ENCODE measurements around the gene CDC20.
"Not testable (repeated sequence)": the region's sequence is repeated elsewhere in the genome, so short reads cannot be mapped to it uniquely, and the experiment has no call there.

The CDC20 gene

GRCh38 chr1:43387976-43388599, 29.3 kb downstream of the CDC20 start:
- no peaks in the 10 kb centered on the region for H3K9me3 ChIP-seq (ENCODE audit: insufficient read depth, low read depth, low read length)
- H3K4me1 ChIP-seq (ENCODE audit: insufficient read depth, low read length), result peaks cover 4% of the 10 kb centered on the region; the same call in 1 of the 2 replicates
- peaks cover 50% of the 10 kb centered on the region for H3K36me3 ChIP-seq (ENCODE audit: insufficient read depth, low read length)
- no peak overlapping the region for H3K9ac ChIP-seq (ENCODE audit: low read depth, low read length)
- no peaks in the 10 kb centered on the region for H3K27me3 ChIP-seq (ENCODE audit: insufficient read depth, low read length)
- 84% methylated on average over 4 of the region's 4 CpGs for WGBS
- no peak overlapping the region for H3K4me3 ChIP-seq (ENCODE audit: low read length)
- H3K27ac ChIP-seq (ENCODE audit: low read depth, low read length), result no peak overlapping the region

- Histone ChIP-seq H3K9me3 (ENCODE audit: insufficient read depth, low read depth, low read length) (no peaks in the 10 kb centered on the region), H3K27ac (ENCODE audit: low read depth, low read length) (no peak overlapping the region), H3K9ac (ENCODE audit: low read depth, low read length) (no peak overlapping the region), H3K36me3 (ENCODE audit: insufficient read depth, low read length) (peaks cover 45% of the 10 kb centered on the region), H3K27me3 (ENCODE audit: insufficient read depth, low read length) (no peaks in the 10 kb centered on the region), H3K4me3 (ENCODE audit: low read length) (peak overlapping the region; percentile 96), H3K4me1 (ENCODE audit: insufficient read depth, low read length) (peaks cover 4% of the 10 kb centered on the region; the same call in 1 of the 2 replicates)
- 77% methylated on average over 3 of the region's 3 CpGs for WGBS
These were observed 29.8 kb downstream of the CDC20 start for GRCh38 chr1:43388613-43389012.

- Histone ChIP-seq H3K27me3 (ENCODE audit: insufficient read depth, low read length) (no peaks in the 10 kb centered on the region), H3K4me3 (ENCODE audit: low read length) (peak within 1 kb of the TSS; percentile 96), H3K9ac (ENCODE audit: low read depth, low read length) (peak within 1 kb of the TSS; percentile 80), H3K4me1 (ENCODE audit: insufficient read depth, low read length) (peaks cover 4% of the 10 kb centered on the region; the same call in 1 of the 2 replicates), H3K9me3 (ENCODE audit: insufficient read depth, low read depth, low read length) (no peaks in the 10 kb centered on the region), H3K36me3 (ENCODE audit: insufficient read depth, low read length) (peaks cover 35% of the 10 kb centered on the region), H3K27ac (ENCODE audit: low read depth, low read length) (peak within 1 kb of the TSS; percentile 75)
- WGBS, result under 1% methylated on average over 65 of the region's 65 CpGs
These were observed 30.8 kb downstream of the CDC20 start, which contains the start of the genes MED8 and SZT2 for GRCh38 chr1:43389326-43390313. Gene MED8 (minus strand): TSS chr1:43389800. CDS start chr1:43389764, 36 bp downstream. Gene SZT2 (plus strand): TSS chr1:43389899. CDS start chr1:43389969, 70 bp downstream.

- 91% methylated on average over 3 of the region's 3 CpGs for WGBS
- no peak overlapping the region for H3K27ac ChIP-seq (ENCODE audit: low read depth, low read length)
- peaks cover 11% of the 10 kb centered on the region for H3K36me3 ChIP-seq (ENCODE audit: insufficient read depth, low read length)
- no peak overlapping the region for H3K4me3 ChIP-seq (ENCODE audit: low read length)
- no peaks in the 10 kb centered on the region for H3K27me3 ChIP-seq (ENCODE audit: insufficient read depth, low read length)
- peaks cover 4% of the 10 kb centered on the region; the same call in 1 of the 2 replicates for H3K4me1 ChIP-seq (ENCODE audit: insufficient read depth, low read length)
- H3K9ac ChIP-seq (ENCODE audit: low read depth, low read length), result no peak overlapping the region
- no peaks in the 10 kb centered on the region for H3K9me3 ChIP-seq (ENCODE audit: insufficient read depth, low read depth, low read length)
These were observed 33.9 kb downstream of the CDC20 start for GRCh38 chr1:43392702-43393101.

- WGBS, result 92% methylated on average over 4 of the region's 4 CpGs
- no peak overlapping the region for H3K4me3 ChIP-seq (ENCODE audit: low read length)
- H3K4me1 ChIP-seq (ENCODE audit: insufficient read depth, low read length), result no peaks in the 10 kb centered on the region
- H3K36me3 ChIP-seq (ENCODE audit: insufficient read depth, low read length), result peaks cover 8% of the 10 kb centered on the region; the same call in 1 of the 2 replicates
- H3K9me3 ChIP-seq (ENCODE audit: insufficient read depth, low read depth, low read length), result no peaks in the 10 kb centered on the region
- H3K9ac ChIP-seq (ENCODE audit: low read depth, low read length), result no peak overlapping the region
- no peak overlapping the region for H3K27ac ChIP-seq (ENCODE audit: low read depth, low read length)
- no peaks in the 10 kb centered on the region for H3K27me3 ChIP-seq (ENCODE audit: insufficient read depth, low read length)
These were observed 36.7 kb downstream of the CDC20 start for GRCh38 chr1:43395523-43395922.

- no peak overlapping the region for H3K9ac ChIP-seq (ENCODE audit: low read depth, low read length)
- H3K9me3 ChIP-seq (ENCODE audit: insufficient read depth, low read depth, low read length), result no peaks in the 10 kb centered on the region
- H3K36me3 ChIP-seq (ENCODE audit: insufficient read depth, low read length), result peaks cover 8% of the 10 kb centered on the region; the same call in 1 of the 2 replicates
These were observed 37.3 kb downstream of the CDC20 start for GRCh38 chr1:43396059-43396458.

GRCh38 chr1:43398227-43398626, 39.4 kb downstream of the CDC20 start:
- WGBS, result 98% methylated on average over 3 of the region's 3 CpGs
- Histone ChIP-seq H3K4me3 (ENCODE audit: low read length) (no peak overlapping the region), H3K9me3 (ENCODE audit: insufficient read depth, low read depth, low read length) (no peaks in the 10 kb centered on the region), H3K27me3 (ENCODE audit: insufficient read depth, low read length) (no peaks in the 10 kb centered on the region), H3K9ac (ENCODE audit: low read depth, low read length) (no peak overlapping the region), H3K27ac (ENCODE audit: low read depth, low read length) (no peak overlapping the region), H3K4me1 (ENCODE audit: insufficient read depth, low read length) (no peaks in the 10 kb centered on the region), H3K36me3 (ENCODE audit: insufficient read depth, low read length) (peaks cover 8% of the 10 kb centered on the region; the same call in 1 of the 2 replicates)

More at GRCh38 chr1:43396059-43396458, 37.3 kb downstream of the CDC20 start:
- H3K4me1 ChIP-seq (ENCODE audit: insufficient read depth, low read length), result no peaks in the 10 kb centered on the region
- no peak overlapping the region for H3K27ac ChIP-seq (ENCODE audit: low read depth, low read length)
- no peak overlapping the region for H3K4me3 ChIP-seq (ENCODE audit: low read length)
- H3K27me3 ChIP-seq (ENCODE audit: insufficient read depth, low read length), result no peaks in the 10 kb centered on the region
- WGBS, result 97% methylated on average over 1 of the region's 1 CpG

GRCh38 chr1:43400441-43400840, 41.7 kb downstream of the CDC20 start:
- H3K4me3 ChIP-seq (ENCODE audit: low read length); H3K27ac ChIP-seq (ENCODE audit: low read depth, low read length); H3K27me3 ChIP-seq (ENCODE audit: insufficient read depth, low read length); H3K9me3 ChIP-seq (ENCODE audit: insufficient read depth, low read depth, low read length); H3K4me1 ChIP-seq (ENCODE audit: insufficient read depth, low read length); H3K9ac ChIP-seq (ENCODE audit: low read depth, low read length): not testable (repeated sequence)
- WGBS, result 95% methylated on average over 9 of the region's 9 CpGs
- peaks cover 26% of the 10 kb centered on the region for H3K36me3 ChIP-seq (ENCODE audit: insufficient read depth, low read length)

- Histone ChIP-seq H3K9me3 (ENCODE audit: insufficient read depth, low read depth, low read length) (no peaks in the 10 kb centered on the region), H3K9ac (ENCODE audit: low read depth, low read length) (no peak overlapping the region), H3K4me3 (ENCODE audit: low read length) (no peak overlapping the region), H3K36me3 (ENCODE audit: insufficient read depth, low read length) (peaks cover 32% of the 10 kb centered on the region), H3K27me3 (ENCODE audit: insufficient read depth, low read length) (no peaks in the 10 kb centered on the region), H3K27ac (ENCODE audit: low read depth, low read length) (no peak overlapping the region), H3K4me1 (ENCODE audit: insufficient read depth, low read length) (no peaks in the 10 kb centered on the region)
- WGBS, result 93% methylated on average over 6 of the region's 6 CpGs
These were observed 43.5 kb downstream of the CDC20 start for GRCh38 chr1:43402089-43402865.

GRCh38 chr1:43404353-43404752, 45.6 kb downstream of the CDC20 start:
- WGBS, result 95% methylated on average over 6 of the region's 6 CpGs
- H3K27me3 ChIP-seq (ENCODE audit: insufficient read depth, low read length), result no peaks in the 10 kb centered on the region
- H3K36me3 ChIP-seq (ENCODE audit: insufficient read depth, low read length), result peaks cover 43% of the 10 kb centered on the region
- no peaks in the 10 kb centered on the region for H3K9me3 ChIP-seq (ENCODE audit: insufficient read depth, low read depth, low read length)
- H3K4me3 ChIP-seq (ENCODE audit: low read length), result no peak overlapping the region
- H3K9ac ChIP-seq (ENCODE audit: low read depth, low read length), result no peak overlapping the region
- H3K27ac ChIP-seq (ENCODE audit: low read depth, low read length), result no peak overlapping the region
- no peaks in the 10 kb centered on the region for H3K4me1 ChIP-seq (ENCODE audit: insufficient read depth, low read length)
